ENCODE measurements around the gene CACNA1F.
A peak's percentile ranks its signal among the peaks of the same experiment; 100 is the strongest.

Gene CACNA1F

DNA sequence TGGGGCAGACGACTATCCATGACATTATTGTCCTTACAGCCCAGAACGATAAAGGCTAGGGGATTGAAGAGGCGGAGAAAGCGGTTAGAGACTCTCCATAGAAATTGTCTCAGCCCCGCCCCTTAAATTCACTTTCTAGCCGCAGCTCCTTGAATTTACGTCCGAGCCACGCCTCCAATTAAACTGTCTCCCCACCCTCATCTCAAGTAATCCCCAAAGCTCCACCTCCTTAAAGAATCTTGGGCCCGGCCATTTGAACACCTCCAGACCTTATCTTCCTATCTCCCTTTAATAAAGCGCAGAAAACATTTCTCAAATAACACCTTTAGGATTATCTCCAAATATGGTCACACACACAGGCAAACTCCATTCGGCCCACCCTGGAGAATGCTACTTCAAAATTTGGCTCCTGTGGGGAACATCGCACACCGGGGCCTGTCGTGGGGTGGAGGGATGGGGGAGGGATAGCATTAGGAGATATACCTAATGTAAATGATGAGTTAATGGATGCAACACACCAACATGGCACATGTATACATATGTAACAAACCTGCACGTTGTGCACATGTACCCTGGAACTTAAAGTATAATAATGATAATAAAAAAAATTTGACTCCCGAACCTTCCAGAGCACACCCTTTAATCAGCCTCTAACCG is 77.8 kb downstream of the CACNA1F start:
- H3K4me1 ChIP-seq (ENCODE audit: control insufficient read depth, low read depth, low read length): no peaks in the 10 kb centered on the region
- no peaks in the 10 kb centered on the region for H3K36me3 ChIP-seq (ENCODE audit: control insufficient read depth, low read depth, low read length)
- no peak overlapping the region for H3K9ac ChIP-seq (ENCODE audit: low read length)
- peaks cover 5% of the 10 kb centered on the region for H3K27me3 ChIP-seq (ENCODE audit: control insufficient read depth, insufficient read depth, low read length)
- H3K9me3 ChIP-seq (ENCODE audit: control insufficient read depth, low read depth, low read length): no peaks in the 10 kb centered on the region
- H3K27ac ChIP-seq (ENCODE audit: low read length): no peak overlapping the region
- peak overlapping the region; percentile 78 for H3K4me3 ChIP-seq (ENCODE audit: low read length)

All from iPS-18a (cell line).